ENCODE data around the gene CEBPB.

GRCh38 chr20:50195524-50196120 lies 5.0 kb downstream of the CEBPB start:
- TF ChIP-seq CTCF (IDR thresholded peaks at IDR 0.05) (no peak), POLR2A (IDR thresholded peaks at IDR 0.05) (no peak)
